Ovary (tissue), 3 donors: ENCODE measurements around the gene THBS1.

Source experiments
- CTCF ChIP-seq, 3 donors: fragments of 450-650 bp in 2 of 3; fragments of 200-600 bp in 1 of 3; IDR thresholded peaks; one replicate each; pipeline versions ENCODE4 v1.5.1 to v1.8.0; 2016 to 2022; ENCODE audit warnings: antibody characterized with exemption in 3 of 3, mild to moderate bottlenecking in 1 of 3
- POLR2A ChIP-seq: fragments of 450-650 bp; IDR thresholded peaks from one replicate; pipeline ENCODE4 v1.6.1; 2017; ENCODE audit warnings: antibody characterized with exemption, mild to moderate bottlenecking, moderate library complexity
- donor health status: DM: no; HTN: no; CAD: no.

GRCh38 chr15:39598186-39598850 lies 17.4 kb downstream of the THBS1 start:
- TF ChIP-seq POLR2A: no peak
- no peak for TF ChIP-seq CTCF (IDR thresholded peaks at IDR 0.05)
